H1 (cell line): Measurements from ENCODE around the gene ZNF469.

Source experiments
- CTCF ChIP-seq, 3 experiments: IDR thresholded peaks; 1 replicate in 2 of 3; 2 replicates in 1 of 3; pipeline versions ENCODE4 v1.5.1 to v1.6.1; 2011; ENCODE audit warnings: low read length in 3 of 3, mild to moderate bottlenecking in 3 of 3, inconsistent platforms in 2 of 3, low read depth in 1 of 3, moderate library complexity in 1 of 3; ENCODE audit not compliant: insufficient read depth in 1 of 3; ENCODE audit errors: control extremely low read depth in 1 of 3
- MAFK ChIP-seq: IDR thresholded peaks from 2 replicates; pipeline ENCODE4 v1.6.1; 2012; ENCODE audit warnings: low read depth, mild to moderate bottlenecking, improper control_type of control experiment, low read length
- POLR2A ChIP-seq, 2 experiments: IDR thresholded peaks; 1 replicate in 1 of 2; 2 replicates in 1 of 2; pipeline ENCODE4 v1.6.1; 2011; ENCODE audit warnings: low read depth in 2 of 2, low read length in 2 of 2, mild to moderate bottlenecking in 2 of 2; ENCODE audit errors: control extremely low read depth in 1 of 2
- ZNF274 ChIP-seq: IDR thresholded peaks from 2 replicates; pipeline ENCODE4 v1.7.0; 2012; ENCODE audit warnings: low read length, borderline replicate concordance; ENCODE audit errors: extremely low read depth

GRCh38 chr16:88381820-88382451 is 823 bp upstream of the ZNF469 start:
- TF ChIP-seq CTCF (IDR thresholded peaks at IDR 0.05; ENCODE audit: control extremely low read depth in 1 of 3, insufficient read depth in 1 of 3, low read depth in 1 of 3, low read length in 3 of 3) (no peak), ZNF274 (no peak), POLR2A (IDR thresholded peaks at IDR 0.05; ENCODE audit: control extremely low read depth in 1 of 2, low read depth in 2 of 2, low read length in 2 of 2) (no peak), MAFK (no peak)
